ENCODE results near the gene IFITM5.

GRCh38 chr11:312092-312816 is 12.9 kb upstream of the IFITM5 start:
- TF ChIP-seq ZNF184 (tag by site-specific recombination; IDR thresholded peaks at IDR 0.05) (no peak), CTCF (tag by site-specific recombination; IDR thresholded peaks at IDR 0.05) (no peak)

Measured in HEK293 (cell line).